HepG2 (cell line): Measurements from ENCODE around the gene ZNF618. TPM values are rescaled to one million over a fixed set of nuclear protein-coding genes. Genes with fewer than 3 reads are reported as not detected.

Experiments used
- ATF3 ChIP-seq: sonication (generic); formaldehyde crosslinking; IDR thresholded peaks from 2 replicates; pipeline ENCODE4 v1.4.0; 2020; ENCODE audit warnings: missing genetic modification reagents
- CREB1 ChIP-seq, 2 experiments: fragments of 450-650 bp in 1 of 2; IDR thresholded peaks; 2 replicates each; pipeline ENCODE4 v1.6.1; 2016 to 2017; ENCODE audit warnings: control low read depth in 1 of 2, mild to moderate bottlenecking in 1 of 2, missing compliant biosample characterization in 1 of 2, missing genetic modification characterization in 1 of 2
- ISX ChIP-seq: sonication (generic); formaldehyde crosslinking; conservative IDR thresholded peaks from 2 replicates; pipeline ENCODE4 v1.5.0; 2020; ENCODE audit warnings: missing genetic modification reagents
- KDM4B ChIP-seq: sonication (generic); formaldehyde crosslinking; IDR thresholded peaks from 2 replicates; pipeline ENCODE4 v1.4.0; 2020; ENCODE audit warnings: missing genetic modification reagents
- NCOA5 ChIP-seq: sonication (generic); formaldehyde crosslinking; IDR thresholded peaks from 2 replicates; pipeline ENCODE4 v1.4.0; 2020; ENCODE audit warnings: missing genetic modification reagents
- RFXAP ChIP-seq: sonication (generic); formaldehyde crosslinking; IDR thresholded peaks from 2 replicates; pipeline ENCODE4 v1.4.0; 2020; ENCODE audit warnings: missing genetic modification reagents, borderline replicate concordance
- THAP11 ChIP-seq: IDR thresholded peaks from 2 replicates; pipeline ENCODE4 v1.6.1; 2016; ENCODE audit warnings: missing biosample characterization, missing genetic modification reagents
- ZBTB21 ChIP-seq: sonication (generic); formaldehyde crosslinking; IDR thresholded peaks from 2 replicates; pipeline ENCODE4 v1.4.0; 2020; ENCODE audit warnings: missing genetic modification reagents
- ZNF441 ChIP-seq: sonication (generic); formaldehyde crosslinking; IDR thresholded peaks from 2 replicates; pipeline ENCODE4 v1.7.0; 2021; ENCODE audit warnings: missing genetic modification reagents, borderline replicate concordance
- ZNF614 ChIP-seq: IDR thresholded peaks from 2 replicates; pipeline ENCODE4 v1.6.1; 2018; ENCODE audit warnings: missing biosample characterization, missing genetic modification reagents, inconsistent platforms, borderline replicate concordance
- ZNF646 ChIP-seq: sonication (generic); formaldehyde crosslinking; IDR thresholded peaks from 2 replicates; pipeline ENCODE4 v1.9.0; 2021; ENCODE audit warnings: mild to moderate bottlenecking, missing genetic modification reagents
- ZNF660 ChIP-seq: sonication (generic); formaldehyde crosslinking; IDR thresholded peaks from 2 replicates; pipeline ENCODE4 v1.5.1; 2020; ENCODE audit warnings: mild to moderate bottlenecking, low read depth, missing genetic modification reagents, borderline replicate concordance
- ZNF678 ChIP-seq: sonication (generic); formaldehyde crosslinking; IDR thresholded peaks from 2 replicates; pipeline ENCODE4 v1.4.0; 2020; ENCODE audit warnings: mild to moderate bottlenecking, missing genetic modification reagents
- polyA plus RNA-seq, 8 experiments: library from polyadenylated mRNA; depleted of rRNA in 3 of 8; stranded (reverse) in 7 of 8; unstranded in 1 of 8; fragments of >200 nt; fragmentation: Illumina TruSeq in 4 of 8; extraction: Trizol in 4 of 8; gene quantifications; 2 replicates each; pipeline versions ENCODE4 v1.2.1 to v1.2.3, GENCODE V29; 2011 to 2016; ENCODE audit warnings: low read depth in 4 of 8, missing spikeins in 1 of 8, mixed read lengths in 1 of 8; ENCODE audit not compliant: insufficient read depth in 1 of 8
- total RNA-seq, 5 experiments: library from RNA; depleted of rRNA; stranded (reverse); fragments of >200 nt; fragmentation: Illumina TruSeq; extraction: Trizol; gene quantifications; 2 replicates each; pipeline ENCODE4 v1.2.3, GENCODE V29; 2016; ENCODE audit warnings: low read depth in 1 of 5
- TF ChIP-seq, protein P1 (sequence below): sonication (generic); formaldehyde crosslinking; IDR thresholded peaks from 2 replicates; pipeline ENCODE4 v1.5.1; 2020; ENCODE audit warnings: mild to moderate bottlenecking, missing genetic modification reagents, moderate library complexity
- TF ChIP-seq, protein P2 (sequence below): sonication (generic); formaldehyde crosslinking; IDR thresholded peaks from 2 replicates; pipeline ENCODE4 v1.5.0; 2020; ENCODE audit warnings: missing genetic modification reagents

ZNF618 gene
- total and polyA plus RNA-seq, 2 of the 13 experiments (the other 11 are each of a cell fraction or from before 2014, with no cell fraction given): 0.07 TPM

DNA sequence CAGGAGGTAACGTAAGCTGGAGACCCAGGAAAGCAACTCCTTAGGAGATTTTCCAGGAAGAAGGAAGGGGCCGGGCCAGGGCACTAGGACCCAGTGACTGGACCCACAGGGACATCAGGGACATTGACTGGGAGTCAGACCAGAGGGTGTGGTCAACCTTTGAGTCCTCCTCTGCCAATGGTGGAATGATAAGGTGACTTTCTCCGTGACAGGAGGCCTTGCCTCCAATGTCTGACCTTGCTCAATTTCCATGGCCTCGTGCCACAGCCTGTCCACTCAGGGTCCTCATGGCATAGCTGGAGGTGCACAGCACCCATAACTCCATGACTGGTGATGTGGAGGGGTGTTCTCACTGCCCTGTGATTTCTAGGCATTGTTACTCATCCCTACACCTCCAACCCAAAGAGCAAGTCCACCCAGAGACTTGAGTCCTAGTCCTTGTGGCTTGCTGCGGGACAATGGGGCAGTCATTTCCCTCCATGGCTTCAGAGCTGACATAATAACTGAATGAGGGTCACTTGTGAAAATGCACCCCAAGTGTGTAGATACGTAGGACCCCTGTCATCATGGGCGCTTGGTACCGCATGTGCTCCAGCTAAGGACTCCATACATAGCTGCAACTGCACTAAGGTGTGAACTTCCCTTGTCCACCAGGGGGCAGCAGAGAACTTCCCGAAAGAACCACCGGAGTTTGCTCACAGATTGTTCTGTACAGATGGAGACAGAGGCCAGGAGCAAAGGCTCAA, 206.1 kb downstream of the ZNF618 start (continued):
- peak; percentile 48; the same call in 1 of the 2 replicates for TF ChIP-seq ZNF646 (CRISPR knock-in tag)
- peak; percentile 75 for TF ChIP-seq ZNF441 (CRISPR knock-in tag)
- TF ChIP-seq THAP11 (CRISPR knock-in tag): peak; percentile 60
- TF ChIP-seq ISX (CRISPR knock-in tag): no peak
- peak; percentile 82; the same call in 1 of the 2 replicates for TF ChIP-seq ZNF614
- no peak; the same call in 1 of the 2 replicates for TF ChIP-seq ZNF660 (CRISPR knock-in tag)
- TF ChIP-seq RFXAP: peak; percentile 76; the same call in 1 of the 2 replicates
- TF ChIP-seq ZNF678 (CRISPR knock-in tag): no peak
- no peak for TF ChIP-seq ATF3 (CRISPR knock-in tag)
- TF ChIP-seq KDM4B (CRISPR knock-in tag): 0 out of 2 replicates have a peak, but pooled peaks have one; percentile 60
- TF ChIP-seq, protein P1, sequence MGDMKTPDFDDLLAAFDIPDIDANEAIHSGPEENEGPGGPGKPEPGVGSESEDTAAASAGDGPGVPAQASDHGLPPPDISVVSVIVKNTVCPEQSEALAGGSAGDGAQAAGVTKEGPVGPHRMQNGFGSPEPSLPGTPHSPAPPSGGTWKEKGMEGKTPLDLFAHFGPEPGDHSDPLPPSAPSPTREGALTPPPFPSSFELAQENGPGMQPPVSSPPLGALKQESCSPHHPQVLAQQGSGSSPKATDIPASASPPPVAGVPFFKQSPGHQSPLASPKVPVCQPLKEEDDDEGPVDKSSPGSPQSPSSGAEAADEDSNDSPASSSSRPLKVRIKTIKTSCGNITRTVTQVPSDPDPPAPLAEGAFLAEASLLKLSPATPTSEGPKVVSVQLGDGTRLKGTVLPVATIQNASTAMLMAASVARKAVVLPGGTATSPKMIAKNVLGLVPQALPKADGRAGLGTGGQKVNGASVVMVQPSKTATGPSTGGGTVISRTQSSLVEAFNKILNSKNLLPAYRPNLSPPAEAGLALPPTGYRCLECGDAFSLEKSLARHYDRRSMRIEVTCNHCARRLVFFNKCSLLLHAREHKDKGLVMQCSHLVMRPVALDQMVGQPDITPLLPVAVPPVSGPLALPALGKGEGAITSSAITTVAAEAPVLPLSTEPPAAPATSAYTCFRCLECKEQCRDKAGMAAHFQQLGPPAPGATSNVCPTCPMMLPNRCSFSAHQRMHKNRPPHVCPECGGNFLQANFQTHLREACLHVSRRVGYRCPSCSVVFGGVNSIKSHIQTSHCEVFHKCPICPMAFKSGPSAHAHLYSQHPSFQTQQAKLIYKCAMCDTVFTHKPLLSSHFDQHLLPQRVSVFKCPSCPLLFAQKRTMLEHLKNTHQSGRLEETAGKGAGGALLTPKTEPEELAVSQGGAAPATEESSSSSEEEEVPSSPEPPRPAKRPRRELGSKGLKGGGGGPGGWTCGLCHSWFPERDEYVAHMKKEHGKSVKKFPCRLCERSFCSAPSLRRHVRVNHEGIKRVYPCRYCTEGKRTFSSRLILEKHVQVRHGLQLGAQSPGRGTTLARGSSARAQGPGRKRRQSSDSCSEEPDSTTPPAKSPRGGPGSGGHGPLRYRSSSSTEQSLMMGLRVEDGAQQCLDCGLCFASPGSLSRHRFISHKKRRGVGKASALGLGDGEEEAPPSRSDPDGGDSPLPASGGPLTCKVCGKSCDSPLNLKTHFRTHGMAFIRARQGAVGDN: peak; percentile 94
- TF ChIP-seq, protein P2, sequence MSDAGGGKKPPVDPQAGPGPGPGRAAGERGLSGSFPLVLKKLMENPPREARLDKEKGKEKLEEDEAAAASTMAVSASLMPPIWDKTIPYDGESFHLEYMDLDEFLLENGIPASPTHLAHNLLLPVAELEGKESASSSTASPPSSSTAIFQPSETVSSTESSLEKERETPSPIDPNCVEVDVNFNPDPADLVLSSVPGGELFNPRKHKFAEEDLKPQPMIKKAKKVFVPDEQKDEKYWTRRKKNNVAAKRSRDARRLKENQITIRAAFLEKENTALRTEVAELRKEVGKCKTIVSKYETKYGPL (CRISPR knock-in tag): no peak
- no peak for TF ChIP-seq ZBTB21 (CRISPR knock-in tag)
- TF ChIP-seq NCOA5: no peak
- TF ChIP-seq CREB1 (IDR thresholded peaks at IDR 0.05): no peak
- no peak for TF ChIP-seq CREB1 (CRISPR knock-in tag; IDR thresholded peaks at IDR 0.05)
